ENCODE results near the gene KCNAB2.

The KCNAB2 gene

DNA sequence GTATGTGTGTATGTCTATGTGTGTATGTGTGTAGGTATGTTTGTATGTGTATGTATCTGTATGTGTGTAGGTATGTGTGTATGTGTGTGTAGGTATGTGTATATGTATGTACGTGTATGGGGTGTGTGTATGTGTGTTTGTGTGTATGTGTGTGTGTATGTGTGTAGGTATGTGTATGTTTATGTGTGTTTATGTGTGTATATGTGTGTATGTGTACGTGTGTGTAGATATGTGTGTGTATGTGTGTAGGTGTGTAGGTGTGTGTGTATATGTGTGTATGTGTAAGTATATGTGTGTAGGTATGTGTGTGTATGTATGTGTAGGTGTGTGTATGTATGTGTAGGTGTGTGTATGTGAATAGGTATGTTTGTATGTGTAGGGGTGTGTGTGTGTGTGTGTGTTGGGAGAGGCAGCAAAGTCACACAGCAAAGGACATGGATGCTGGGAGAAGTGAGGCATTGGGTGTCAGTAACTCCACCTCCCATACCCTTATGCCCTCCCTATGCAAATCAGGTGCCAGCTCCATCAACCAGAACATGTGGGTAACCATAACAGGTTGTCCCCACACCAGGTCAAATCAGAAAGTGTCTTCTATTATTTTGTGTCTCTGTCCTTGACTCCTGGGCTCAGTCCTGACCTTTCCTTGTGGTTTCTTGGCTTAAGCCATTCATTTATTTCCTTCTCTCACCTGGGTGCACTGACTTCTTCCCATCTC, 15.0 kb upstream of the KCNAB2 start:
- TF ChIP-seq, protein P1, sequence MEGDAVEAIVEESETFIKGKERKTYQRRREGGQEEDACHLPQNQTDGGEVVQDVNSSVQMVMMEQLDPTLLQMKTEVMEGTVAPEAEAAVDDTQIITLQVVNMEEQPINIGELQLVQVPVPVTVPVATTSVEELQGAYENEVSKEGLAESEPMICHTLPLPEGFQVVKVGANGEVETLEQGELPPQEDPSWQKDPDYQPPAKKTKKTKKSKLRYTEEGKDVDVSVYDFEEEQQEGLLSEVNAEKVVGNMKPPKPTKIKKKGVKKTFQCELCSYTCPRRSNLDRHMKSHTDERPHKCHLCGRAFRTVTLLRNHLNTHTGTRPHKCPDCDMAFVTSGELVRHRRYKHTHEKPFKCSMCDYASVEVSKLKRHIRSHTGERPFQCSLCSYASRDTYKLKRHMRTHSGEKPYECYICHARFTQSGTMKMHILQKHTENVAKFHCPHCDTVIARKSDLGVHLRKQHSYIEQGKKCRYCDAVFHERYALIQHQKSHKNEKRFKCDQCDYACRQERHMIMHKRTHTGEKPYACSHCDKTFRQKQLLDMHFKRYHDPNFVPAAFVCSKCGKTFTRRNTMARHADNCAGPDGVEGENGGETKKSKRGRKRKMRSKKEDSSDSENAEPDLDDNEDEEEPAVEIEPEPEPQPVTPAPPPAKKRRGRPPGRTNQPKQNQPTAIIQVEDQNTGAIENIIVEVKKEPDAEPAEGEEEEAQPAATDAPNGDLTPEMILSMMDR (IDR thresholded peaks at IDR 0.05; ENCODE audit: insufficient read depth, low read length, poor library complexity, severe bottlenecking), result no peak
- no peaks in the 10 kb centered on the region for H3K27me3 ChIP-seq (replicated peaks; ENCODE audit: control insufficient read depth, insufficient read depth, low read length)
- DNase-seq (ENCODE audit: extremely low read depth, insufficient read length), result no peak
- H3K36me3 ChIP-seq (ENCODE audit: control insufficient read depth, insufficient read depth, low read length), result peaks cover 11% of the 10 kb centered on the region
- no peak overlapping the region for H3K4me3 ChIP-seq (replicated peaks; ENCODE audit: low read depth, low read length)

DNA sequence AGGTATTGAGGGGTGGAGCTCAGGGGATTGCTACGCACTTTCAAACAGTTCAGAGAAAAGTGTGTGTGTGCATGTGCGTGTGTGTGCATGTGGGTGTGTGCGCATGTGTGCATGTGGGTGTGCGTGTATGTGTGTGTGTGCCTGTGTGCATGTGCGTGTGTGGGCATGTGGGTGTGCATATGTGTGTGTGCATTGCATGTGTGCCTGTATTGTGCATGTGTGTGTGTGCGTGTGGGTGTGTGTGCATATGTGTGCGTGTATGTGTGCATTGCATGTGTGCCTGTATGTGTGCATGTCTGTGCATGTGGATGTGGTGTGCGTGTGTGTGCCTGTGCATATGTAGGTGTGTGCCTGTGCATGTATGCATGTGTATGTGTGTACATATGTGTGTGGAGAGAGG, 12.6 kb upstream of the KCNAB2 start:
- H3K36me3 ChIP-seq (ENCODE audit: control insufficient read depth, insufficient read depth, low read length), result peaks cover 11% of the 10 kb centered on the region
- TF ChIP-seq, protein P1 (IDR thresholded peaks at IDR 0.05; ENCODE audit: insufficient read depth, low read length, poor library complexity, severe bottlenecking), result no peak
- DNase-seq (ENCODE audit: extremely low read depth, insufficient read length), result no peak
- H3K27me3 ChIP-seq (replicated peaks; ENCODE audit: control insufficient read depth, insufficient read depth, low read length), result no peaks in the 10 kb centered on the region
- H3K4me3 ChIP-seq (replicated peaks; ENCODE audit: low read depth, low read length), result no peak overlapping the region

DNA sequence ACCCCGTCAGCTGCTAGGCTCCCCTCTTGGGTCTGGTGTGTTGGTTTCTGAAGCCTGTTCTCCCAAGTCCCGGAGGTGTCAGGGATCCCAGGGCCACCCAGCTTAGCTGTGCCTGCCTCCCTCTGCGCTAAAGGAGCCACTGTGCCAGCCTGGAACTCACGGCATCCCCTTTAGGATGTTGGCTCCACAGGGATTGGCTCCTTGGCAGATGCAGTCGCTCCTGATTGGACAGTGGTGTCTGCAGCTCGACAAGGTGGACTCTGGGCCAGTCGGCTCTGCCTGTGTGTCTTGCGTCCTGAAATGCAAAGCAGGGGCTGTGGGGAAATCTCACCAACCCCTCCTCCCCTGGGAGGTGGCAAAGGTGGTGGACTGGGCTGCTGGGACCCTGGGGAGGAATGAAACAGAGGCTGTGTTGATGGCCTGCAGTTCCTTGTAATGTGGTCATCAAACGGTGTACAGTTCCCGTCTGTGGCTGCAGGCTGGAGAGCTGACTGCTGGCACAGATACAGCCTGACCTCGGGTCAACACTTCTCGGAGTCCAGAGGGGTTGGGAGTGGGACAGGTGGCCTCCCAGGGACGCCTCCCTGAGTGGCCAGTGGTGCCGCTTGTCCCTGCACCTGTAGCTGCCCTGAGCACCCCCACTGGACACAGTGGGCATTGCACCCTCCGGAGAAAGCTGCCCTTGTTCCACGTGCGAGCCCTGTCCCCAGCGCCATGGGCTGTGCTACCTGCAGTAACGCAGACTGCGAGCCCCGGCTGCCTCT, 11.5 kb upstream of the KCNAB2 start:
- Histone ChIP-seq H3K36me3 (ENCODE audit: control insufficient read depth, insufficient read depth, low read length) (peaks cover 15% of the 10 kb centered on the region), H3K4me3 (replicated peaks; ENCODE audit: low read depth, low read length) (no peak overlapping the region), H3K27me3 (replicated peaks; ENCODE audit: control insufficient read depth, insufficient read depth, low read length) (no peaks in the 10 kb centered on the region)
- no peak for DNase-seq (ENCODE audit: extremely low read depth, insufficient read length)
- TF ChIP-seq, protein P1 (IDR thresholded peaks at IDR 0.05; ENCODE audit: insufficient read depth, low read length, poor library complexity, severe bottlenecking), result peak; percentile 62

DNA sequence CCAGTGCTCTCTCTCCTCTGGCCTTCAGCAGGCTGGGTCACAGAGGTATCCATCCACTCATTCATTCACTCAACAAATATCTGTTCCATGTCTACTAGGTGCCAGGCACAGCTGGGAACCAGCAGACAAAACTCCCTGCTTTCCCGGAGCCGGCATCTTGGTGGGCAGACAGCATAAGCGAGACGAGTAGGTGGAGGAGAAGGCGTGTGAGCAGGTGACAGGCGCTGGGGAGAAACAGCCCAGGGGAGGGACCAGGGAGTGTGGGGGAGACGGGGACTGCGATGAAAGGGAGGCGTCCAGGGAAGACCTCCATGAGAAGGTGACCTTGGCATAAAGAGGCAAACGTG, 11.0 kb upstream of the KCNAB2 start:
- no peak for DNase-seq (ENCODE audit: extremely low read depth, insufficient read length)
- TF ChIP-seq, protein P1 (IDR thresholded peaks at IDR 0.05; ENCODE audit: insufficient read depth, low read length, poor library complexity, severe bottlenecking), result no peak
- Histone ChIP-seq H3K4me3 (replicated peaks; ENCODE audit: low read depth, low read length) (no peak overlapping the region), H3K36me3 (ENCODE audit: control insufficient read depth, insufficient read depth, low read length) (peaks cover 14% of the 10 kb centered on the region), H3K27me3 (replicated peaks; ENCODE audit: control insufficient read depth, insufficient read depth, low read length) (no peaks in the 10 kb centered on the region)

DNA sequence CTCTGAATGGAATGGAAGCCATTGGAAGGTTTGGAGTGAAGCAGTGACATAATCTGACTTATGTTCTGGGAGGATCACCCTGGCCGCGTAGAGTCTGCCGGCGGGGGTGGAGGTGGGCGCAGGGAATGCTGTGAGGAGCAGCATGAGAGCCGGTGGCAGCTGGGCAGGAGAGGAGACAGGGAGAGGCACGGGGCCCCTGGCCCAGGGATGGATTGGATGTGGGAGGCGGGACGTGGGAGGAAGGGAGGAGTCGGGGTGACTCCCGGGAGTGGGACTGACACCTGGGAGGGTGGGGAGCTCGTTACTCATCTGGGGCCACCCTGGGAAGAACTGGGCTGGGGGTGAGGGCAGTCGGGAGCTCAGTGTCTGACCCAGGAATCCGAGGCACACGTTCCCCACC, 10.4 kb upstream of the KCNAB2 start:
- Histone ChIP-seq H3K27me3 (replicated peaks; ENCODE audit: control insufficient read depth, insufficient read depth, low read length) (no peaks in the 10 kb centered on the region), H3K4me3 (replicated peaks; ENCODE audit: low read depth, low read length) (no peak overlapping the region), H3K36me3 (ENCODE audit: control insufficient read depth, insufficient read depth, low read length) (peaks cover 12% of the 10 kb centered on the region)
- no peak for DNase-seq (ENCODE audit: extremely low read depth, insufficient read length)
- TF ChIP-seq, protein P1 (IDR thresholded peaks at IDR 0.05; ENCODE audit: insufficient read depth, low read length, poor library complexity, severe bottlenecking), result no peak
